MCF 10A (cell line): Measurements from ENCODE around the gene NELL1. TPM values are rescaled to one million over a fixed set of nuclear protein-coding genes. Genes with fewer than 3 reads are reported as not detected.

Experiments
- BruUV-seq: library from RNA; stranded (reverse); fragments of 400-500 nt; replicated peaks from 2 replicates; lab custom pipeline; 2021; lab: Mats Ljungman, UMichigan
- CTCF ChIA-PET: fragments of 300-600 bp; sonication (Branson Sonifier 250); formaldehyde crosslinking; extraction: SDS; loops from one replicate; lab custom pipeline; 2021; ENCODE audit warnings: antibody characterized with exemption, inconsistent platforms; lab: Yijun Ruan, JAX
- POLR2A ChIA-PET: fragments of 300-600, 350-650 bp; sonication (Branson Sonifier 250); formaldehyde crosslinking; extraction: SDS; loops from one replicate; lab custom pipeline; 2020; ENCODE audit warnings: antibody characterized with exemption, inconsistent platforms; lab: Yijun Ruan, JAX
- DNase-seq: peaks from one replicate; pipeline ENCODE4 v3.0.0-alpha.2; 2018; ENCODE audit not compliant: unreplicated experiment
- H3K27ac Mint-ChIP-seq: one replicate; pipeline ENCODE4 v1.8.0; 2022; ENCODE audit warnings: mild to moderate bottlenecking, low read depth, mixed read lengths; ENCODE audit not compliant: unreplicated experiment
- H3K27me3 Mint-ChIP-seq: one replicate; pipeline ENCODE4 v1.8.0; 2022; ENCODE audit warnings: mixed read lengths; ENCODE audit not compliant: insufficient read depth, unreplicated experiment
- H3K36me3 Mint-ChIP-seq: one replicate; pipeline ENCODE4 v1.8.0; 2022; ENCODE audit warnings: mild to moderate bottlenecking, moderate library complexity, mixed read lengths; ENCODE audit not compliant: insufficient read depth, unreplicated experiment
- H3K4me1 Mint-ChIP-seq: one replicate; pipeline ENCODE4 v1.8.0; 2022; ENCODE audit warnings: mixed read lengths; ENCODE audit not compliant: insufficient read depth, unreplicated experiment
- H3K4me3 Mint-ChIP-seq: one replicate; pipeline ENCODE4 v1.8.0; 2022; ENCODE audit warnings: mild to moderate bottlenecking, moderate library complexity, mixed read lengths; ENCODE audit not compliant: unreplicated experiment
- H3K9me3 Mint-ChIP-seq: one replicate; pipeline ENCODE4 v1.8.0; 2022; ENCODE audit warnings: mixed read lengths; ENCODE audit not compliant: unreplicated experiment
- CTCF ChIP-seq: fragments of 200-600 bp; IDR thresholded peaks from one replicate; pipeline ENCODE4 v1.8.0; 2022; ENCODE audit warnings: antibody characterized with exemption, mild to moderate bottlenecking; ENCODE audit not compliant: unreplicated experiment
- intact Hi-C: fragments of 100-400 bp; cut with micrococcal nuclease; formaldehyde crosslinking; loops from 2 replicates; pipeline ENCODE4 v1.14.1; 2022
- total RNA-seq: library from RNA; stranded (reverse); gene quantifications from 2 replicates; pipeline ENCODE4 v1.2.3, GENCODE V29; 2022

Gene NELL1
- total RNA-seq, 1 experiment from 2014 or later: not detected

- ChIA-PET POLR2A (no interaction called here), CTCF (interaction anchor here (0.6 kb wide), 1 partner anchor 30 kb away, joined by 3 read pairs; no protein-coding TSS in a partner anchor)
- no peak overlapping the region for H3K4me3 Mint-ChIP-seq
- no TSS peak for BruUV-seq
- no peaks in the 10 kb centered on the region for H3K4me1 Mint-ChIP-seq
- H3K36me3 Mint-ChIP-seq: no peaks in the 10 kb centered on the region
- TF ChIP-seq CTCF: no peak
- H3K27me3 Mint-ChIP-seq: no peaks in the 10 kb centered on the region
- DNase-seq: no peak
- H3K9me3 Mint-ChIP-seq: peaks cover 41% of the 10 kb centered on the region
- H3K27ac Mint-ChIP-seq: no peak overlapping the region
- intact Hi-C loops: no loop called here
Observed at GRCh38 chr11:21474529-21474928, 805.1 kb downstream of the NELL1 start.

GRCh38 chr11:21475276-21475675 lies 805.9 kb downstream of the NELL1 start:
- intact Hi-C loops: no loop called here
- Mint-ChIP-seq H3K27me3 (no peaks in the 10 kb centered on the region), H3K27ac (no peak overlapping the region), H3K4me1 (no peaks in the 10 kb centered on the region), H3K4me3 (no peak overlapping the region), H3K9me3 (peaks cover 48% of the 10 kb centered on the region), H3K36me3 (no peaks in the 10 kb centered on the region)
- DNase-seq: no peak
- POLR2A ChIA-PET: no interaction called here
- CTCF ChIA-PET: no interaction called here
- no peak for TF ChIP-seq CTCF
- BruUV-seq: no TSS peak

GRCh38 chr11:21476588-21476987 lies 807.2 kb downstream of the NELL1 start:
- no TSS peak for BruUV-seq
- CTCF ChIA-PET: no interaction called here

GRCh38 chr11:21480240-21480639 lies 810.9 kb downstream of the NELL1 start:
- POLR2A ChIA-PET: no interaction called here
- Mint-ChIP-seq H3K4me3 (no peak overlapping the region), H3K9me3 (peaks cover 49% of the 10 kb centered on the region), H3K4me1 (no peaks in the 10 kb centered on the region), H3K27me3 (no peaks in the 10 kb centered on the region), H3K36me3 (no peaks in the 10 kb centered on the region), H3K27ac (no peak overlapping the region)
- DNase-seq: no peak
- CTCF ChIA-PET: no interaction called here
- BruUV-seq: no TSS peak
- intact Hi-C loops: no loop called here
- TF ChIP-seq CTCF: no peak

More at GRCh38 chr11:21476588-21476987, 807.2 kb downstream of the NELL1 start:
- H3K27ac Mint-ChIP-seq: no peak overlapping the region
- H3K4me1 Mint-ChIP-seq: no peaks in the 10 kb centered on the region
- POLR2A ChIA-PET: interaction anchor here (0.8 kb wide), 1 partner anchor 467 kb away, joined by 3 read pairs; no protein-coding TSS in a partner anchor
- peaks cover 59% of the 10 kb centered on the region for H3K9me3 Mint-ChIP-seq
- no peaks in the 10 kb centered on the region for H3K36me3 Mint-ChIP-seq
- no peaks in the 10 kb centered on the region for H3K27me3 Mint-ChIP-seq
- H3K4me3 Mint-ChIP-seq: no peak overlapping the region
- no peak for TF ChIP-seq CTCF
- DNase-seq: no peak
- intact Hi-C loops: no loop called here
